GM18868 (cell line): Measurements from ENCODE around the gene IFNA8.
A peak's percentile ranks its signal among the peaks of the same experiment; 100 is the strongest.
"Not testable (repeated sequence)": the region's sequence is repeated elsewhere in the genome, so short reads cannot be mapped to it uniquely, and the experiment has no call there.

Source experiments
- ATAC-seq: cut with Tn5 transposase; IDR thresholded peaks from one replicate; pipeline ENCODE4 v1.9.1; 2021; ENCODE audit warnings: mild to moderate bottlenecking, moderate library complexity; ENCODE audit not compliant: unreplicated experiment

Gene IFNA8

GRCh38 chr9:21415493-21416267 is 6.8 kb downstream of the IFNA8 start:
- ATAC-seq = no peak

GRCh38 chr9:21428235-21428634 is 19.3 kb downstream of the IFNA8 start:
- peak; percentile 47 for ATAC-seq

GRCh38 chr9:21429191-21429590 is 20.3 kb downstream of the IFNA8 start:
- ATAC-seq = no peak

- peak; percentile 74 for ATAC-seq
Observed at GRCh38 chr9:21432672-21433425, 23.9 kb downstream of the IFNA8 start.

- peak; percentile 40 for ATAC-seq
Observed at GRCh38 chr9:21434202-21435014, 25.5 kb downstream of the IFNA8 start.

GRCh38 chr9:21435015-21435383 is 26.1 kb downstream of the IFNA8 start:
- ATAC-seq = not testable (repeated sequence)

GRCh38 chr9:21440139-21440538 is 31.2 kb downstream of the IFNA8 start, which contains the start of gene IFNA1:
Gene IFNA1 (plus strand): TSS chr9:21440439. CDS start chr9:21440508, 69 bp downstream.
- no peak for ATAC-seq

- ATAC-seq = peak; percentile 94
Observed at GRCh38 chr9:21443849-21444625, 35.1 kb downstream of the IFNA8 start.

GRCh38 chr9:21449312-21449711 is 40.4 kb downstream of the IFNA8 start:
- ATAC-seq = not testable (repeated sequence)

- ATAC-seq = no peak
Observed at GRCh38 chr9:21450733-21451394, 41.9 kb downstream of the IFNA8 start.

- no peak for ATAC-seq
Observed at GRCh38 chr9:21452681-21453080, 43.8 kb downstream of the IFNA8 start.

- ATAC-seq = no peak
Observed at GRCh38 chr9:21454149-21454548, 45.2 kb downstream of the IFNA8 start.

GRCh38 chr9:21455320-21455719 is 46.4 kb downstream of the IFNA8 start:
- peak; percentile 97 for ATAC-seq
